ENCODE measurements around the gene C1RL.
A peak's percentile ranks its signal among the peaks of the same experiment; 100 is the strongest.

The C1RL gene

DNA sequence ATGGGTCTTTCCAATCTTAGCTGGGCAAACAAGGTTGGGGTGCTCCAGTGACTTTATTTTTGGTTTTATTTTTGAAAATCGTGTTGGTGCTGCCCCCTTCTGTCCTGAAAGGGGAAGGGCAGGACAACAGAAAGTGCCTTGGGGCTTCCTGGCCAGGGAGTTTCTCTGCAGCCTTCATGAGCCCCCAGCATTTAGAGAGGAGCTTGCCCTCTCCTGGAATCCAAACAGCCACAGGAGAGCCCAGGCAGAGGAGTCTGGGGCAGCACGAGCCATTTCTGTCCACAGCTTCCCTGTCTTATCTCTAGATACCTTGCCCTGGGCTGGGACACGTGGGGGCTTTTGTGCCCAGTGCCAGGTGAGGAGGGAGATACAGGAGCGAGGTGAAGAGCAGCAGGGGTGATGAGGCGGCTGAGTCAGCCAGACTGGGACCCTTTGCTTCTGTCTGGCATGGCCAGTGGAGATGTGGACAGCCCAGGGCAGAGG lies 4.4 kb upstream of the C1RL start:
- no peak for FAIRE-seq

DNA sequence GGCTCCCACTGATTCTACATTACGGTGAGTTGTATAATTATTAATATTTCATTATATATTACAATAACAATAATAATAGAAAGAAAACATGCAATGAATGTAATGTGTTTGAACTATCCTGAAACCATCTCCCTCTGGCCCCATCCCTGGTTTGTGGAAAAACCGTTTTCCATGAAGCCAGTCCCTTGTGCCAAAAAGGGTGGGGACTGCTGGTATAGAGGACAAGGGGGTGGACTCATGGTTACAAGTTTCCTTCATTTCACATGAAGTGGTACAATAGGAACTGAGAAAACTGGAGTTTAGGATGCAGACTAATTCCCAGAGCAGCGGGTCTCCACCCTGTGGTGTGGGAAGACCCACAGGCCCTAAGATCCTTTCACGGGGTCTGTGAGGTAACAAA lies 3.0 kb upstream of the C1RL start:
- no peak for FAIRE-seq

DNA sequence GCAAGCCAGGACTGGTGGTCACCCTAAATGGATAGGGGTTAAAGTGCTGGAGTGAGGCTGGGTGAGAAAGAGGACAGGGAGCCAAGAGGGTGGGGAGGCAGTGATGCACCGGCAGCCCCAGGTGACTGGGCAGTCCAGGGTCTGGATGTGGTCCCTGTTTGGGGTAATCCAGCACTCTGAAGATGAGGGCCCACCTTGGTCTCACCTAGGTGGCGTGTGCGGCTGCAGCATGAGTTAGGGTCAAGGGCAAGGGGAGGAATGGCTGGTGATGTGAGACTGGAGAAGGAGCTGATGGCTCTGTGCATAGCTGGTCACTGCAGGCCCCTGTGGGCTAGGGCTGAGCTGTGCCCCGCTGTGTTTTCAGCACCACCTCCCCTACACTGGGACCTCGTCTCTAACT lies 1.6 kb upstream of the C1RL start:
- FAIRE-seq: no peak

DNA sequence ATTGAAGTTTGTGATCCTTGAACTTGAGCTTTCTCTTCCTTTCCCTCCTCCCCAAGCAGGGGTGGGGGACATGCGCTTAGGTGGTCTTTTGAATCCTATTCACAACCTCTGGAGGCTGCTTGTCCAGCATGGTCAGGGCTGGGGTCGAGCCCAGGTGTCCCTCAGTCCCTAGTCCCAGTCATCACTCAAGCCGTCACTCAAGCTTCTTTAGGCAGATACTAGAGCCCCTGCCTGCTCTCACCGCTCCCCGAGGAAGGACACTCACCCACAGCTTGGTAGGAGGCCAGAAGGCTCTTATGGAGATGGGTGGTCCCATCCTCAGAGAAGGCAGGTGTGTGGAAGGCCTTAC lies 532 bp upstream of the C1RL start:
- no peak for FAIRE-seq

DNA sequence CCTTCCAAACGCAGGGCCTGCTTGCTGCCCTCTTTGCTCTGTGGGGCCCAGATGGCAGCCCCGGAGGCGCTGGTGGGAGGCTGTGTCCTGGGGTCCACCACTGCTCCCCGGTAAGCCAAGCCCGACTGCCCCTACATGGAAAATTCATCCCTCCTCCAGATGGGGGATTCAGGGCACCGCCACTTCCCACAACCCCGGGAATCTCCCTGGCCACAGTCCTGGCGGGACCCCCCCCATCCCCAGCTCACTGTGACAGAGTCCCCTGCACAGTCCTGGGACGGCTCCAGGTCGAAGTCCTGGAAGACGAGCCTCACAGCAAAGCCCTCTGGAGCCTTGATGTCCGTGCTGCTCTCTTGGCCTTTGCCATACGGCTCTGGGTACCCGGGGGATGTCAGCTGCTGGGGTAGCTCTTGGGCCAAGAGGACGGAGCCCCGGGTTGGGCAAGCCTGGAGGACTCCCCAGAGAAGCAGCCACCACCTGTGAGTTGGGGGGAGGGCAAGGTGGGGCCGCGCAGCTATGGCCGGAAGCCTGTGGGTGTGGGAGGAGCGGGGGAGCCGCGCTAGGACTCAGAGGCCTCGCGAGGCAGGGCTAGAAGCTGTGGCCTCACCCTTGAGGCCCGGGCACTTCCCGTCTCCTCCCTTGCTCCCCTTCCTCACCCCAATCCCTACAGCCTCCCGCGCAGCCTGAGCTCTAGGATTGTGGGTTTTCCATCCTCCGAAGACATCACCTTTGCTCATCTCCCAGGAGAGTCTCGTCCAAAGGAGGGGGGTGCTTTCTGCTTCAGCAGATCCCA lies 815 bp downstream of the C1RL start:
- FAIRE-seq: no peak

DNA sequence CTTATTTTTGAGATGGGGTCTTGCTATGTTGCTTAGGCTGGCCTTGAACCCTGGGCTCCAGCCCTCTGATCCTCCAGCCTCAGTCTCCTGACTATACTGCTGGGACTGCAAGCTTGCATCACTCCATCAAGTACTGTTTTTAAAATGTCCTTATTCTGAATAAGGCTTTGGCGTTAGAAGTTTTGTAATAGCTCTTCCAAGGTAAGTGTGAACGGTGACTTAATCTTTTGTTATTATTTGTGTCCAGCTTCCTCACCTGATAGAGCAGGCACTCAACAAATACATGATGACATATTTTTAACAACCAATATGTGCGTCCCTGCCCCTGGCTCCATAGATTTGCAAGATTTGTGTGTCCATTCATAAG lies 1.4 kb downstream of the C1RL start:
- no peak for FAIRE-seq

DNA sequence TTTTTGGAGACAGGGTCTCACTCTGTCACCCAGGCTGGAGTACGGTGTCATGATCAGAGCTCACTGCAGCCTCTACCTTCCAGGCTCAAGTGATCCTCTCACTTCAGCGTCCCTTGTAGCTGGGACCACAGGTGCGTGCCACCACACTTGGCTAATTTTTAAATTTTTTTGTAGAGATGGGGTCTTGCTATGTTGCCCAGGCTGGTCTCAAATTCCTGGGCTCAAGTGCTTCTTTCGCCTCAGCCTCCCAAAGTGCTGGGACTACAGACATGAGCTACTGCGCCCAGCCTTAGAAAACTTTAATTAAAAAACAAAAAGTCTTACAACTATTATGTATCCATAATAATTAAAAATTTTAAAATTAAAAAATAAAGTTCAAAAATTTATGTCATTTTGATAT lies 1.8 kb downstream of the C1RL start:
- FAIRE-seq: peak; percentile 79

DNA sequence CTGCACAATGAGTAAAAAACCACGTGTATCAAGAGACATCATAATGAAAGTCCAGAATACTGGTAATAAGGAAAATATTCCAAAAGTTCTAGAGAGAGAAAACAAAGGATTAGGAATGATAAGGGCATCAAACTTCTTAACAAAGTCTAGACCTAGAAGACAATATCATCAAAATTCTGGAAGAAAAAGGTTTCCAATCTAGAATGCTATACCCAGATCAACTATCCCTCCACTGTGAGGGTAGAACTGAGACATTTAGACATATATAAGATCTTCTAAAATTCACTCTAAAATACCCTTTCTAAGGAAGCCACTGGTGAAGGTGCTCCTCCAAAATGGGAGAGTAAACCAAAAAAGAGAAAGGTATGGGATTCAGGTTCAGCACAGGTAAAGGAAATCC lies 2.9 kb downstream of the C1RL start:
- no peak for FAIRE-seq

DNA sequence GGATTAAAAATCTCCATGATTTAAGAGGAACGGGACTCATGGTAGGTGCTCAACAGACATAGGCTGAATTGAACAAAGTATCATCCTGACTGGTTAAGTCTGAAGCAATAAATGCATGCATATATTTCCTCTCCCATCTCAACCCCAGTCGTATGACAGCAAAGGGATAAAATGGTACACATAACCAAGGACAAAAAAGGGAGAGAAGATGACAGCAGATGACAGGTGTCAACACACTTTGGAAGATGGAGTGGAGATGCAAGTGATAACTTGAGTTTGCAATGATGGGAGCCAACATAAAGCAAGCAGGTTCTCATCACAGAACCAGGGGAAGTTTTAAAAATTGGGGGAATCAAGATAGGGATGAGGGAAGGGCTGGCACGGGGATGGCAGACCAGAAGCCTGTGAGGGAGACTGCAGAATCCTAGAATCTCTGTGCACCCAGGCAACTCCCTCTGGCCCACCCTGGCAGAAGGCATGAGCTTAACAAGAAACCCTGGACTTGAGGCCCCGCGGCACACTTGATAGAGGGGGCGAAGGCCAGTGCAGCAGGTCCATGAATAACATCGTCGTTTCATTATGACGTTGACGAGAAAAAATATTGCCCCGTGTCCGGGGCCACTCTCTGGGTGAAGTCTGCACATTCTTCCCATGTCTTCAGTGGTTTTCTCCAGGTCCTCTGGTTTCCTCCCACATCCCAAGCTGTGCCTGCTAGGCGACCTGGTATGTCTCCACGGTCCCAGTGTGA lies 5.0 kb downstream of the C1RL start:
- no peak for FAIRE-seq

DNA sequence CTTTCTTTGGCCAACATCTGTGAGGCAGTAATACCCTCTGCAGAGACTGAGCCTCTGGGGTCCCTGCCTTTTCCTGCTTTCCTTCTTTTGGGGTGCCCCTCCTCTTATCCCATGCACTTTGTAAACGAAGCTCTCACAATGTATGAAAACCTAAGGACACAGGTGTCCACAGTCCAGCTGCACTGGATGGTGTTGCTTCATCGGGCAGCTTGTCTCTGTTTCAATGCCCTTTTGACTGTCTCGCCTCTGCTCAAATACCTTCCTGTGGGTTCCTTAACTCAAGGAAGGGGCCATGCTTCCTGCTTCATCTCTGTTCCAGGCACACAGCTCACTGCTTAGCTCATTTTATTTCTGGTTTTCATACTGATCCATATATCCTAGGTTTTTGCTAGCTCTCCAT lies 6.4 kb downstream of the C1RL start:
- FAIRE-seq: no peak

DNA sequence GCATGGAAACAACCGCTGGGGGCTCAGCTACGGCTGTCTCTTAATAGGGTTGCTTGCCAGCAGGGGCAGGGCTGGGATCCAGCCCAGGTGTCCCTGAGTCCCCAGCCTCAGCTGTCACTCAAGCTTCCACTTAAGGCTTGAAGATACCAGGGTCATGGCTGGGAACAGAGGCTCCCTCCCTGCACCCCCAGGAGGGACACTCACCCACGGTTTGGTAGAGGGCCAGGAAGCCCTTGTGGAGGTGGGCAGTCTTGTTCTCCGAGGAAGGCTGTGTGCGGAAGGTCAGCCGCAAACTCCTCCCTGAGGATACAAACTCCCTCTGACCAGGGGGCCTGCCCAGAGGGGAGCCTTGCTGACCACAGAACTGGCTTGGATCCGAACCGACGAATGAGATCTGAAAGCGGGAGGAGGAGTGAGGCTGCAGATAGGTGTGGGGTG lies 7.3 kb downstream of the C1RL start:
- FAIRE-seq: no peak

DNA sequence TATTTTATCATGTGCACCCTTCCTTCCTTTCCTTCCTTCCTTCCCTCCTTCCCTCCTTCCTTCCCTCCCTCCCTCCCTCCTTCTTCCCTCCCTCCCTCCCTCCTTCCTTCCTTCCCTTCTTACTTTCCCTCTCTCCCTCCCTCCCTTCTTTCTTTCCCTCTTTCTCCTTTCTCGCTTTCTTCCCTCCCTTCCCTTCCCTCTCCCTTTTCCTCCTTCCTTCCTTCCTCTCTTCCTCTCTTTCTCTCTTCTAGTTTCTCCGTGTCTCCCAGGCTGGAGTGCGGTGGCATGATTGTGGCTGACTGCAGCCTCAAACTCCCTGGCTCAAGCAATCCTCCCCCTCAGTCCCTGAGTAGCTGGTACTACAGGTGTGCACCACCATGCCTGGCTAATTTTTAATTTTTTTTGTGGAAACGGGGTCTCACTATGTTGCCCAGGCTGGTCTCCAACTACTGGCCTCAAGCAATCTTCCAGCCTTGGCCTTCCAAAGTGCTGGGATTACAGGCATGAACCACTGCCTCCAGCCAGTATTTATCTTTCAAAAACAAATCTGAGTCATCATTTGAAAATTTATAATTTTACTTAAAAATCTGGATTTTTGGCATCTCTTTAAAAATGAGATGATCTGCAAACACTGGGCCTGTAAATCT lies 7.8 kb downstream of the C1RL start:
- no peak for FAIRE-seq

DNA sequence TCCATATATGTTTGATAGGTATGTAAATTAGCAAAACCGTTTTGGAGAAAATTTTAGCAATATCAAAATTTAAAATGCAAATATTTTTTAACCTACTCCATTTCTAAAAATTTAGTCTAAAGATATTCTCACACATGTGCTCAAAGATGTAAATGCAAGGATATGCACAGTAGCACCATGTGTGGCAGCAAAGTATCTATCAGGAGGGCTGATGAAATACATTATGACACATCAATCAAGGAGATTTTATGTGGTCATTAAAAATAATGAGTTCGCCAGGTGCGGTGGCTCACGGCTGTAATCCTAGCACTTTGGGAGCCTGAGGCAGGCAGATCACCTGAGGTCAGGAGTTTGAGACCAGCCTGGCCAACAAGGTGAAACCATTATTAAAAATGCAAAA lies 8.8 kb downstream of the C1RL start:
- no peak for FAIRE-seq

DNA sequence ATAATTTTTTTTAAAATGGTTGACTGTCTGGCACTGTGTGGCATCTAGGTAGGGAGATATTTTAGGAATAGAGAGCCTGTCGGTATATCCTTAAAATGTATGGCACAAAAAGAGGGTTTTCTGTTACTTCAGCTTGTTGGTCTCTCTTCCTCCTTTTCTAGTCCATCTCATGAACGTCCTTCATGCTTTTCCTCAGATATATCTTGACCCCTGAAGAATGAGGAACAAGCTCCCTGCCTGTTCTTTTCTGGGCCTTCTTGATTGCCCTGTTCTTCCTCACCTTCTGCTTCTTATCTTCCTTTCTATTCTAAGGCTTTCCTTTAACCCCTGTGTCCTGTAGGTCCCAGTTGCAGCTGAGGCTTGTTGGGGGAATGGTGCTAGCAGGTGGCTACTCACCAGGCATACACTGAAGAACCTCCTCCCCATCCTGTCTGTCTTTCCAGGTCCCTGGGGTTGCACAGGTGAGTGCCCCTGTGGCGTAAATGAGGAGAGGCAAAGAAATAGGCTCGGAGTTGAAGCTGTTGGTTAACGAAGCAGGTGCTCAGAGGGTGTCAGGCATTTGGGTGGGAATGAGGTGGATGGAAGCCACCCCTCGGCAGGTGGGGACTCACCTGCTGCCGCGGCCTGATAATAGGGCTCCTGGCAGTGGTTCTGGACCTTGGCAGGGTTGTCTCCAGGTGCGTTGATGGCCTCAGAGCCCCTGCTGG lies 9.6 kb downstream of the C1RL start:
- FAIRE-seq: no peak

DNA sequence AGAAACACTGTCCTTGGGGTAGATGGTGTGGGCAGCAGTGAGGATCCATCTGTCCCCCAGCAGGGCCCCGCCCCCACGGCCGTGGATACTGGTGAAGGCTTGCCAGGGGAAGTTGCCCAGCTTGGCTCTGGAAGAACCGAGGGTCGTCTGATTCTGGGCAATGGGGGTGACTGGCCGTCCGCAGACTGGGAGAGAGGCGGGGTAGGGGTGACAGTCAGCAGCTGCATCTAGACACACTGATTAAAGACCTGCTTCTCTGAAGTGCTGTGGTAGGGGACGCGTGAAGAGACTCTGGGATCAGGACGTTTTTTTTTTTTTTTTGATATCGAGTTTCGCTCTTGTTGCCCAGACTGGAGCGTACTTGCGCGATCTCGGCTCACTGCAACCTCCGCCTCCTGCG lies 12.0 kb downstream of the C1RL start:
- FAIRE-seq: no peak

DNA sequence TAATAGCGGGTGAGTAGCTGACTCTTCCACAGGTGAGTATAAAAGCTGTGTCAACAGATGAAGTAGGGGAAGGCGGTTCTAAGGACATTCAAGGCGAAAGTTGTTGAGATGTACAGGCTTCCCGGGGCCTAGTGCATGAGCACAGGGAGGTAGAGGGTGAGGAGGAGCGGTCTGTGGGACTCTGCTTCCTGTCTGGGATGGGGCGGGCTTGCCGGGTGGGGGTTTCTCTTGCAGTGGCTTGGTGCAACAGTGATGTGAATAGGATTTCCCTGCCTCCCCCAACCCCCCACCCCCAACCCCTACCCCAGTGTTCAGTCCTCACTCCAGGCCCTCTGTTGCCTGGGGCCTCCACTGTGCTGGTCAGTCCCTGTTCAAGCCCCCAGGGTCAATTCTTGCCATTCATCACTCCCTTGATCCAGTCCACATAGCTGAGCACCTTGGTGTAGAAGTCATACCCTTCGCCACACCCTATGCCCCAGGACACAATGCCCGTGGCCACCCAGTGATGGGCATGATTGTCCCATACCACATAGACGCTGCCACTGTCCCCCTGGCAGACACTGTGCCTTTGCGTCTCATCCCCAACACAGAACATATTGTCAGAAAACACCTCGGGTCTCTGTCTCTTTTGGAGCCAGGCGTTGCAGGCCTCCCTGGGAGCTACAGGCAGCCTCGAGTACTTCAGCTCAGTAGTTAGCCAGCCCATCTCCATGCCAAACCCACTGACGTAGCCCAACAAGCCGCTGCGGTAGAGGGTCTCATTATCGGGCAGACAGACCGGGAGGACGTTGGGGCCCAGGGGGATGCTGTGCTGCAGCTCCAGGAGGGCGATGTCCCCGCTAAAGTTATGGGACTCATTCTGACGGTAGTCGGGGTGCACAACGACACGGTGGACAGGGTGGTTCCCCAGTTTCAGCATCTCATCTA lies 12.7 kb downstream of the C1RL start:
- FAIRE-seq: no peak

DNA sequence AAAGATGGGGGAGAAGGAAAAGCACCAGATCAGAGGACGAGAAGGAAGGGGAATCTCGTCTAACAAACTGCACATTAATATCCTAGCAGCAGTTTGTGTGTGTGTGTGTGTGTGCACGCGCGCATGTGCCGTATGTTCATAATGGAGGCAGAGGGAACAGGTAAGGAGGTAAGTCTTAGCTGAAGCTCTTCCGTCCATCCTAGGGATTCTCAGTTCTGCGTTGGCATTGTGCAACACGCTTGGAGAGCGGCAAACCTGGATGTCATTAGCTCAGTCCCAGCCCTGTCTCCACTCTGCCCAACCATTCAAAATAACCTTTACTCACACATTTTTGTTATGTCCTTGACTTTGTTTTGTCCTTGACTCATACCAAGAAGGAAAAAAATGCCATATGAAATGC lies 15.1 kb downstream of the C1RL start:
- FAIRE-seq: no peak

DNA sequence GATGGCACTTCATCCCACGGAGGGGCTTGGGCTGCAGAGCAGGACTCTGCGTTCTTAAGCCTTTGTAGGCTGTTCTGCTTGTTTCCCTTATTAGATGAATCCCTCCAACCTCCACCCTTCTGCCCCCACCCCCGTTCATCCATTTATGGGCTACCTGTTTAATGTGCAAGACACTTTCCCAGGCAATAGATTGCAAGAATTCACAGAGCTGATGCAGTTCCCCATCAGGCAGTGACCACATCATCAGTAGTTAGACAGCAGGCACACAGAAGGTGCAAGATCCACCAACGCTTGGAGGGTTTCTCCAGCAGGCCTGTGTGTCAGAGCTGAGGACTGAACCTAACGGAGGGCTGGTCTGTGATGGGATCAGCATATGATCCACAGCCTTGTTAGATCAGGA lies 15.5 kb downstream of the C1RL start:
- no peak for FAIRE-seq

DNA sequence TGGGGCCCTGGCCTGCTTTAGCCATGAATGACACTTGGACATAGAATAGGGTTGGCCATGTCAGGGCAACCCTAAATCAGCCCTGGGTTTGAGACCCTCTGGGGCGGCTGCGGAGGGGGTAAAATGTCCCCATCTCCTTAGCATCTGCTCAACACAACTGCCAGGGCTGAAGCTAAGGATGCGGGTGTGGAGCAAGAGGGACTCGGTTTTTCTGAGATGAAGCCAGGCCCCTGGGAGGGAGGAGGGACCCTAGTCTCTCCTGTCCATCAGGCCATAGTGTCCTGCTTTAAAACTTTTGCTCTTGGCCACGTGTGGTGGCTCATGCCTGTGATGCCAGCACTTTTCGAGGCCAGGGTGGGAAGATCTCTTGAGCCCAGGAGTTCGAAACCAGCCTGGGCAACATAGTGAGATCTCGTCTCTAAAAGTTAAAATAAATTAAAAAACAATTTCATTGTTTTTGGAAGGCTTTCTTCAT lies 16.0 kb downstream of the C1RL start:
- no peak for FAIRE-seq

DNA sequence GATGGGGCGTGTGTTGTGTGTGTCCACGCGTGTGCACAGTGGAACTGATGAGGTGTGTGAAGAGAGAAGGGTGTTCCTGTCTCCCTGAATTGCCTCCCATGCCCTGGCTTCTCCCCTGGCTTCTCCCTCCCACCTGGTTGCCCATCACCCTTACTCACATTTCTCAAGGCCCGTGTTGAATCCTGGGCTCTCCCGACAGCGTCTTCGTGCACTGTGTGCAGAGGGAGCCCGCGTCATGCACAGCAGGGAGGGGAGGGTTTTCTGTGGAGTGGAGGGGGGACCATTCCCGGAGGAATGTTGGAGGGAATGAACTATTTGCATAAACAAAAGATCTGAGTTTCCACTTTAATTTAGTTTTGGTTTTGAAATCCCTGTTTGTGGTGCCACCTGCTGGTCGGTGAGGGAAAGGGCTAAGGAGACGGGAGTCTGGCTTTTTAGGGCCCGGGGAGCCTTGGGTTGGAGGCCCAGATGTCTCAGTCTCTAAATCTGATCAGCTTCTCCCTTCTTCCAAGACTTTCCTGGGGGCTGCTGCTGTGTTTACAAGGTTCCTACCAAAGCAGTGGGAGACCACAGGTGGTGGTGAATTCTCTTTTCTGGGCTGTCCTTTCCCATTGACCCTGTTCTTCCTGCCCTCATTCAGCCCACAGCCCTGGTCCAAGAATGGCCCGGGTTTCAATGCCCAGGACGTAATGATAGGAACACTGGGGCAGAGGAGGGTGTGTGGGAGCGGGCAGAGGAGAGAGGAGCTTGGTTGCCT lies 16.6 kb downstream of the C1RL start, which contains the start of gene C1R:
Gene C1R, minus strand, starts transcription at position 217 of the 757 bp plus-strand sequence. Its CDS starts 57 bp downstream, at position 160.
- peak; percentile 95 for FAIRE-seq

DNA sequence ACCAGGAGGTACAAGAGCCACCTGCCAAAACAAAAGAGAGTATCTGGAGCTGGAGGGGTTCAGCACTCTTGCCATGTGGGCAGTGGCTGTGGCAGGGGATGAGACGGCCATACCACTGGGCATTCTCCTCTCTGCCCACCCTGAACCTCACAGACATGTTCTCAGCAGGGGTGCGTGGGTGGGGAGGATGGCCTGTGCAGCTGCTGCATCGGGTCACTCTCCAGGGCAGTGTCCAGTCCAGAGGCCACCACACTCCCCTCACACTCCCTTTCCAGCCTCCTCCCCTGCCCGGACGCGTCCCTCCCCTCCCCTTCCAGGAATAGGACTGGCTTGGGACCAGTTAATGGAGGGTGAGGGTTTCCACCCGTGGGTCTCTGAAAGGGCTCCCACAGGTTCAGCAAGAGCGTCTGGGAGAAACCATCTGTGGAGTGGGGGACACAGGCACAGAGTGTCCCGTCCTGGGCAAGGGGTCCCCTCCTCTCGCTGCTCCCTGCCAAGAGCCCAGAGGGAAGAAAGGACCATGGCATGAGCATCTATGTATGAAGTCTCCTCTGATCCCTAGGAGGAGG lies 17.3 kb downstream of the C1RL start:
- no peak for FAIRE-seq
